ENCODE data around the gene TPRX2. TPM values are rescaled to one million over a fixed set of nuclear protein-coding genes. Genes with fewer than 3 reads are reported as not detected.
A peak's percentile ranks its signal among the peaks of the same experiment; 100 is the strongest.

TPRX2 gene
- total RNA-seq, 4 donors from 2014 or later, result not detected

GRCh38 chr19:47891622-47891922 lies 32.5 kb downstream of the TPRX2 start:
- DNase-seq, result peak in 1 of 3 donors; percentile 24
- peak overlapping the region in 3 of 4 donors; percentile 16 to 56 (median 41) for H3K27ac ChIP-seq
- TF ChIP-seq POLR2A (IDR thresholded peaks at IDR 0.05) (no peak), CTCF (IDR thresholded peaks at IDR 0.05) (no peak)
- no peaks in the 10 kb centered on the region for H3K9me3 ChIP-seq
- H3K36me3 ChIP-seq, result no peaks in the 10 kb centered on the region
- H3K4me1 ChIP-seq, result peaks cover 0 to 6% (median 0%) of the 10 kb centered on the region in 4 donors
- H3K4me3 ChIP-seq, result no peak overlapping the region
- H3K27me3 ChIP-seq, result no peaks in the 10 kb centered on the region

GRCh38 chr19:47891923-47892666 lies 33.1 kb downstream of the TPRX2 start:
- DNase-seq, result peak in 1 of 3 donors; percentile 58
- Histone ChIP-seq H3K27me3 (no peaks in the 10 kb centered on the region), H3K4me3 (no peak overlapping the region), H3K9me3 (no peaks in the 10 kb centered on the region), H3K27ac (peak overlapping the region in 3 of 4 donors; percentile 16 to 56 (median 41)), H3K36me3 (no peaks in the 10 kb centered on the region), H3K4me1 (peaks cover 0 to 8% (median 0%) of the 10 kb centered on the region in 4 donors)
- TF ChIP-seq CTCF (IDR thresholded peaks at IDR 0.05), result no peak
- TF ChIP-seq POLR2A (IDR thresholded peaks at IDR 0.05), result peak in 1 of 2 donors; percentile 59

GRCh38 chr19:47895165-47895782 lies 36.2 kb downstream of the TPRX2 start:
- no peaks in the 10 kb centered on the region for H3K36me3 ChIP-seq
- TF ChIP-seq CTCF (IDR thresholded peaks at IDR 0.05) (no peak), POLR2A (IDR thresholded peaks at IDR 0.05) (no peak)
- H3K27me3 ChIP-seq, result no peaks in the 10 kb centered on the region
- no peak overlapping the region for H3K27ac ChIP-seq
- no peaks in the 10 kb centered on the region for H3K9me3 ChIP-seq
- peaks cover 0 to 8% (median 0%) of the 10 kb centered on the region in 4 donors for H3K4me1 ChIP-seq
- DNase-seq, result no peak
- no peak overlapping the region for H3K4me3 ChIP-seq

- no peak for DNase-seq
- no peaks in the 10 kb centered on the region for H3K27me3 ChIP-seq
- no peak overlapping the region for H3K4me3 ChIP-seq
- peak overlapping the region in 1 of 4 donors; percentile 64 for H3K27ac ChIP-seq
- peaks cover 0 to 8% (median 0%) of the 10 kb centered on the region in 4 donors for H3K4me1 ChIP-seq
- TF ChIP-seq POLR2A (IDR thresholded peaks at IDR 0.05) (no peak), CTCF (IDR thresholded peaks at IDR 0.05) (no peak)
- H3K36me3 ChIP-seq, result no peaks in the 10 kb centered on the region
- no peaks in the 10 kb centered on the region for H3K9me3 ChIP-seq
These were observed 37.0 kb downstream of the TPRX2 start for GRCh38 chr19:47896019-47896418.

GRCh38 chr19:47896773-47897172 lies 37.7 kb downstream of the TPRX2 start:
- Histone ChIP-seq H3K4me3 (no peak overlapping the region), H3K27ac (peak overlapping the region in 2 of 4 donors; percentile 61 to 64), H3K27me3 (no peaks in the 10 kb centered on the region), H3K4me1 (peaks cover 0 to 3% (median 0%) of the 10 kb centered on the region in 4 donors), H3K9me3 (no peaks in the 10 kb centered on the region), H3K36me3 (no peaks in the 10 kb centered on the region)
- TF ChIP-seq CTCF (IDR thresholded peaks at IDR 0.05), result no peak
- no peak for TF ChIP-seq POLR2A (IDR thresholded peaks at IDR 0.05)
- peak in 2 of 3 donors; percentile 65 to 69 for DNase-seq

All from Peyer's patch (tissue), 4 donors.